ENCODE measurements around the gene FADS2. TPM values are rescaled to one million over a fixed set of nuclear protein-coding genes. Genes with fewer than 3 reads are reported as not detected.
A peak's percentile ranks its signal among the peaks of the same experiment; 100 is the strongest.

Gene FADS2
- total RNA-seq, 1 experiment from 2014 or later: 246 TPM

- Histone ChIP-seq H3K4me1 (ENCODE audit: insufficient read depth, low read length) (peaks cover 14% of the 10 kb centered on the region), H3K9ac (ENCODE audit: low read length) (peak overlapping the region; percentile 95), H3F3A (ENCODE audit: low read length, unreplicated experiment) (no peaks in the 10 kb centered on the region), H3K27ac (ENCODE audit: low read length) (peak overlapping the region; percentile 89), H3K79me2 (ENCODE audit: low read length) (peaks cover 81% of the 10 kb centered on the region), H3K4me3 (ENCODE audit: low read length) (peak overlapping the region; percentile 97), H3K4me2 (ENCODE audit: low read length) (peak overlapping the region; percentile 90), H3K9me2 (replicated peaks; ENCODE audit: low read length) (no peaks in the 10 kb centered on the region), H3K27me3 (ENCODE audit: low read length) (no peaks in the 10 kb centered on the region), H4K20me1 (ENCODE audit: low read length) (peaks cover 12% of the 10 kb centered on the region; the same call in 1 of the 2 replicates), H2AFZ (ENCODE audit: low read length) (peak overlapping the region; percentile 78), H3K36me3 (ENCODE audit: low read depth, low read length) (peaks cover 47% of the 10 kb centered on the region; the same call in 1 of the 2 replicates), H3K9me3 (ENCODE audit: low read length) (no peaks in the 10 kb centered on the region)
- BruUV-seq (replicated peaks): TSS peak; percentile 61
- ChIA-PET POLR2A (ENCODE audit: unreplicated experiment) (interaction anchor here (0.7 kb wide), 1 partner anchor 49 kb away, joined by 3 read pairs; no protein-coding TSS in a partner anchor), CTCF (interaction anchor here (0.6 to 0.9 kb wide), 2 partner anchors 77 to 92 kb away, joined by 3 to 4 read pairs; no protein-coding TSS in a partner anchor)
- peak; percentile 13 for DNase-seq
- intact Hi-C loops (cut with micrococcal nuclease): no loop called here
- TF ChIP-seq EZH2 (IDR thresholded peaks at IDR 0.05; ENCODE audit: low read length, unreplicated experiment): no peak
- no peak for TF ChIP-seq EZH2phosphoT487 (IDR thresholded peaks at IDR 0.05; ENCODE audit: borderline replicate concordance, low read length)
- TF ChIP-seq, protein P1, sequence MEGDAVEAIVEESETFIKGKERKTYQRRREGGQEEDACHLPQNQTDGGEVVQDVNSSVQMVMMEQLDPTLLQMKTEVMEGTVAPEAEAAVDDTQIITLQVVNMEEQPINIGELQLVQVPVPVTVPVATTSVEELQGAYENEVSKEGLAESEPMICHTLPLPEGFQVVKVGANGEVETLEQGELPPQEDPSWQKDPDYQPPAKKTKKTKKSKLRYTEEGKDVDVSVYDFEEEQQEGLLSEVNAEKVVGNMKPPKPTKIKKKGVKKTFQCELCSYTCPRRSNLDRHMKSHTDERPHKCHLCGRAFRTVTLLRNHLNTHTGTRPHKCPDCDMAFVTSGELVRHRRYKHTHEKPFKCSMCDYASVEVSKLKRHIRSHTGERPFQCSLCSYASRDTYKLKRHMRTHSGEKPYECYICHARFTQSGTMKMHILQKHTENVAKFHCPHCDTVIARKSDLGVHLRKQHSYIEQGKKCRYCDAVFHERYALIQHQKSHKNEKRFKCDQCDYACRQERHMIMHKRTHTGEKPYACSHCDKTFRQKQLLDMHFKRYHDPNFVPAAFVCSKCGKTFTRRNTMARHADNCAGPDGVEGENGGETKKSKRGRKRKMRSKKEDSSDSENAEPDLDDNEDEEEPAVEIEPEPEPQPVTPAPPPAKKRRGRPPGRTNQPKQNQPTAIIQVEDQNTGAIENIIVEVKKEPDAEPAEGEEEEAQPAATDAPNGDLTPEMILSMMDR (conservative IDR thresholded peaks at IDR 0.05; ENCODE audit: low read depth, low read length): no peak
- peak; percentile 13 for ATAC-seq
Observed at GRCh38 chr11:61793083-61793828, 34.8 kb upstream of the FADS2 start.

DNA sequence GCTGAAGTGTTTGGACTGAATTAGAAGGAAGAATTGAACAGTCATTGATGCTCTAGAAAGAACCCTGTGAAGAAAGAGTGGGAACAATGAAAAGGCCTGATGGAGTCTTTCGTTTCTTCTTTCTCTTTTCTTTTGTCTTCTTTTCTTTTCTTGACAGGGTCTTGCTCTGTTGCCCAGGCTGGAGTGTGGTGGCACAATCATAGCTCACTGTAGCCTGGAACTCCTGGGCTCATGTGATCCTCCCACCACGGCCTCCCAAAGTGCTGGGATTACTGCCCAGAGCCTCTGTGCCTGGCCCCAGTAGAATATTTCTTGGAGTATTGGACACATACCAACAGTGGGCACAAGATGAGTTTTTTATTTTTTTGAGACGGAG lies 34.3 kb upstream of the FADS2 start:
- no peak overlapping the region; the same call in 1 of the 2 replicates for H3K27ac ChIP-seq (ENCODE audit: low read length)
- H3K4me2 ChIP-seq (ENCODE audit: low read length): peak overlapping the region; percentile 90
- peaks cover 14% of the 10 kb centered on the region for H3K4me1 ChIP-seq (ENCODE audit: insufficient read depth, low read length)
- no peak overlapping the region for H2AFZ ChIP-seq (ENCODE audit: low read length)
- no peaks in the 10 kb centered on the region for H3K9me3 ChIP-seq (ENCODE audit: low read length)
- H3K36me3 ChIP-seq (ENCODE audit: low read depth, low read length): peaks cover 46% of the 10 kb centered on the region; the same call in 1 of the 2 replicates
- peaks cover 12% of the 10 kb centered on the region; the same call in 1 of the 2 replicates for H4K20me1 ChIP-seq (ENCODE audit: low read length)
- no peaks in the 10 kb centered on the region for H3K27me3 ChIP-seq (ENCODE audit: low read length)
- H3F3A ChIP-seq (ENCODE audit: low read length, unreplicated experiment): no peaks in the 10 kb centered on the region
- peaks cover 86% of the 10 kb centered on the region for H3K79me2 ChIP-seq (ENCODE audit: low read length)
- CTCF ChIA-PET: no interaction called here
- peak overlapping the region; percentile 95 for H3K9ac ChIP-seq (ENCODE audit: low read length)
- TF ChIP-seq, protein P1 (conservative IDR thresholded peaks at IDR 0.05; ENCODE audit: low read depth, low read length): no peak
- TF ChIP-seq EZH2 (IDR thresholded peaks at IDR 0.05; ENCODE audit: low read length, unreplicated experiment) (no peak), EZH2phosphoT487 (IDR thresholded peaks at IDR 0.05; ENCODE audit: borderline replicate concordance, low read length) (no peak)
- no peaks in the 10 kb centered on the region for H3K9me2 ChIP-seq (replicated peaks; ENCODE audit: low read length)
- intact Hi-C loops (cut with micrococcal nuclease): no loop called here
- BruUV-seq (replicated peaks): no TSS peak
- peak overlapping the region; percentile 97 for H3K4me3 ChIP-seq (ENCODE audit: low read length)
- DNase-seq (no peak), ATAC-seq (no peak)
- POLR2A ChIA-PET (ENCODE audit: unreplicated experiment): no interaction called here

DNA sequence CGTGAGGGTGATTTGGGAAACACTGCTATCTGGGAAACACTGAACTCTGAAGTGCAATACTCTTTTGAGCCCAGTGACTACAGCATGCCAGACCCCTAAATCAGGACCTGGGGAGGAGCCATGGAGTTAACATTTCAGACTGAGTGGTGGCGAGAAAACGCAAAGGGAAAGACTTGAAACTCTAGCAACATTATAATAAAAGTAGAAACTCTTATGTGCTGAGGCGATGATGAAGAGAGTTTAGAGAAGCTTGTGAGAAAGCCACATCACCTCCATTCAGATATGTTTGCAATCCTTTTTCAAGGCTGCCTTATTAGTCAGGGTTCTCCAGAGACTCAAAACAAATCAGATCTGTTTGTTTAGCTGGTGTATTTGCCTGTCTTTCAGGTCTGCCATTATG lies 33.5 kb upstream of the FADS2 start:
- Histone ChIP-seq H3K4me2 (ENCODE audit: low read length) (peak overlapping the region; percentile 61), H3K27ac (ENCODE audit: low read length) (no peak overlapping the region), H4K20me1 (ENCODE audit: low read length) (peaks cover 12% of the 10 kb centered on the region; the same call in 1 of the 2 replicates), H3K9me3 (ENCODE audit: low read length) (no peaks in the 10 kb centered on the region), H3K9ac (ENCODE audit: low read length) (no peak overlapping the region), H3K36me3 (ENCODE audit: low read depth, low read length) (peaks cover 45% of the 10 kb centered on the region; the same call in 1 of the 2 replicates), H3K79me2 (ENCODE audit: low read length) (peaks cover 93% of the 10 kb centered on the region), H3K27me3 (ENCODE audit: low read length) (no peaks in the 10 kb centered on the region), H3K9me2 (replicated peaks; ENCODE audit: low read length) (no peaks in the 10 kb centered on the region), H3K4me1 (ENCODE audit: insufficient read depth, low read length) (peaks cover 14% of the 10 kb centered on the region), H3K4me3 (ENCODE audit: low read length) (peak overlapping the region; percentile 38), H3F3A (ENCODE audit: low read length, unreplicated experiment) (no peaks in the 10 kb centered on the region), H2AFZ (ENCODE audit: low read length) (no peak overlapping the region)
- ATAC-seq (no peak), DNase-seq (no peak)
- BruUV-seq (replicated peaks): no TSS peak
- intact Hi-C loops (cut with micrococcal nuclease): no loop called here
- TF ChIP-seq, protein P1 (conservative IDR thresholded peaks at IDR 0.05; ENCODE audit: low read depth, low read length): no peak
- TF ChIP-seq EZH2phosphoT487 (IDR thresholded peaks at IDR 0.05; ENCODE audit: borderline replicate concordance, low read length) (no peak), EZH2 (IDR thresholded peaks at IDR 0.05; ENCODE audit: low read length, unreplicated experiment) (no peak)
- ChIA-PET POLR2A (ENCODE audit: unreplicated experiment) (no interaction called here), CTCF (no interaction called here)
